MM.1S (cell line): Measurements from ENCODE around the gene HYAL1.

Experiments
- CTCF ChIP-seq: fragments of 300-600 bp; sonication (generic); IDR thresholded peaks from 2 replicates; pipeline ENCODE4 v1.5.1; 2016; ENCODE audit warnings: antibody characterized with exemption, low read length, mixed read lengths
- EZH2phosphoT487 ChIP-seq: fragments of 300-600 bp; sonication (generic); IDR thresholded peaks from 2 replicates; pipeline ENCODE4 v1.6.1; 2018; ENCODE audit warnings: antibody characterized with exemption, low read length

GRCh38 chr3:50318163-50318562 is 14.8 kb upstream of the HYAL1 start:
- TF ChIP-seq CTCF, result no peak
- TF ChIP-seq EZH2phosphoT487, result no peak
